H1 (cell line): Measurements from ENCODE around the gene SOAT2.

Experiments
- CTCF ChIP-seq, 3 experiments: IDR thresholded peaks; 1 replicate in 2 of 3; 2 replicates in 1 of 3; pipeline versions ENCODE4 v1.5.1 to v1.6.1; 2011; ENCODE audit warnings: low read length in 3 of 3, mild to moderate bottlenecking in 3 of 3, inconsistent platforms in 2 of 3, low read depth in 1 of 3, moderate library complexity in 1 of 3; ENCODE audit not compliant: insufficient read depth in 1 of 3; ENCODE audit errors: control extremely low read depth in 1 of 3
- FOSL1 ChIP-seq: IDR thresholded peaks from 2 replicates; pipeline ENCODE4 v1.6.1; 2011; ENCODE audit warnings: mild to moderate bottlenecking, low read depth, low read length, moderate library complexity; ENCODE audit not compliant: insufficient read depth
- NRF1 ChIP-seq: IDR thresholded peaks from 2 replicates; pipeline ENCODE4 v1.6.1; 2011; ENCODE audit warnings: mild to moderate bottlenecking, low read depth, low read length, improper control_type of control experiment

GRCh38 chr12:53059434-53060063 is 43.7 kb upstream of the SOAT2 start:
- TF ChIP-seq FOSL1 (no peak), NRF1 (no peak), CTCF (IDR thresholded peaks at IDR 0.05; ENCODE audit: control extremely low read depth in 1 of 3, insufficient read depth in 1 of 3, low read depth in 1 of 3, low read length in 3 of 3) (no peak)
